ENCODE measurements around the gene IL20.

DNA sequence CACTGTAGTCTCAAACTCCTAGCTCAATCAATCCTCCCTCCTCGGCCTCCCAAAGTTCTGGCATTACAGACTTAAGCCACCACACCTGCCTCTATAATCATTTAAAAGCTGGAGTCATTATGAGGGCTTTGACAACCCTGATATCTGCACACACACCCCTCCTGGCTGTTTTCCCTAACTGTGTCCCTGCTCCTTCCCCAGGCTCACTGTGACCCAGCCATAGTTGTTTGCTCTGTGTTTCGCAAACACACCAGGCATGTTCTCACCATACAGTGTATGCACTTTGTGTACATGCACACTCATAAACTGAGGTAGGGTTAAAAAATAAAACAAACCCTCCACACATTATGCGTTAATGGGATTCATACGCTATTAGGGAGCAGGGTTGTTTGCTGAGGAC, 21.8 kb upstream of the IL20 start:
- TF ChIP-seq, protein P1, sequence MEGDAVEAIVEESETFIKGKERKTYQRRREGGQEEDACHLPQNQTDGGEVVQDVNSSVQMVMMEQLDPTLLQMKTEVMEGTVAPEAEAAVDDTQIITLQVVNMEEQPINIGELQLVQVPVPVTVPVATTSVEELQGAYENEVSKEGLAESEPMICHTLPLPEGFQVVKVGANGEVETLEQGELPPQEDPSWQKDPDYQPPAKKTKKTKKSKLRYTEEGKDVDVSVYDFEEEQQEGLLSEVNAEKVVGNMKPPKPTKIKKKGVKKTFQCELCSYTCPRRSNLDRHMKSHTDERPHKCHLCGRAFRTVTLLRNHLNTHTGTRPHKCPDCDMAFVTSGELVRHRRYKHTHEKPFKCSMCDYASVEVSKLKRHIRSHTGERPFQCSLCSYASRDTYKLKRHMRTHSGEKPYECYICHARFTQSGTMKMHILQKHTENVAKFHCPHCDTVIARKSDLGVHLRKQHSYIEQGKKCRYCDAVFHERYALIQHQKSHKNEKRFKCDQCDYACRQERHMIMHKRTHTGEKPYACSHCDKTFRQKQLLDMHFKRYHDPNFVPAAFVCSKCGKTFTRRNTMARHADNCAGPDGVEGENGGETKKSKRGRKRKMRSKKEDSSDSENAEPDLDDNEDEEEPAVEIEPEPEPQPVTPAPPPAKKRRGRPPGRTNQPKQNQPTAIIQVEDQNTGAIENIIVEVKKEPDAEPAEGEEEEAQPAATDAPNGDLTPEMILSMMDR (IDR thresholded peaks at IDR 0.05): no peak
- TF ChIP-seq, protein P2, sequence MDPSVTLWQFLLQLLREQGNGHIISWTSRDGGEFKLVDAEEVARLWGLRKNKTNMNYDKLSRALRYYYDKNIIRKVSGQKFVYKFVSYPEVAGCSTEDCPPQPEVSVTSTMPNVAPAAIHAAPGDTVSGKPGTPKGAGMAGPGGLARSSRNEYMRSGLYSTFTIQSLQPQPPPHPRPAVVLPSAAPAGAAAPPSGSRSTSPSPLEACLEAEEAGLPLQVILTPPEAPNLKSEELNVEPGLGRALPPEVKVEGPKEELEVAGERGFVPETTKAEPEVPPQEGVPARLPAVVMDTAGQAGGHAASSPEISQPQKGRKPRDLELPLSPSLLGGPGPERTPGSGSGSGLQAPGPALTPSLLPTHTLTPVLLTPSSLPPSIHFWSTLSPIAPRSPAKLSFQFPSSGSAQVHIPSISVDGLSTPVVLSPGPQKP (IDR thresholded peaks at IDR 0.05; ENCODE audit: low read depth, low read length): no peak
- TF ChIP-seq ZC3H11A (IDR thresholded peaks at IDR 0.05): no peak
- no peak for TF ChIP-seq RFX5 (IDR thresholded peaks at IDR 0.05)
